Measurements from ENCODE around the gene HORMAD1.

DNA sequence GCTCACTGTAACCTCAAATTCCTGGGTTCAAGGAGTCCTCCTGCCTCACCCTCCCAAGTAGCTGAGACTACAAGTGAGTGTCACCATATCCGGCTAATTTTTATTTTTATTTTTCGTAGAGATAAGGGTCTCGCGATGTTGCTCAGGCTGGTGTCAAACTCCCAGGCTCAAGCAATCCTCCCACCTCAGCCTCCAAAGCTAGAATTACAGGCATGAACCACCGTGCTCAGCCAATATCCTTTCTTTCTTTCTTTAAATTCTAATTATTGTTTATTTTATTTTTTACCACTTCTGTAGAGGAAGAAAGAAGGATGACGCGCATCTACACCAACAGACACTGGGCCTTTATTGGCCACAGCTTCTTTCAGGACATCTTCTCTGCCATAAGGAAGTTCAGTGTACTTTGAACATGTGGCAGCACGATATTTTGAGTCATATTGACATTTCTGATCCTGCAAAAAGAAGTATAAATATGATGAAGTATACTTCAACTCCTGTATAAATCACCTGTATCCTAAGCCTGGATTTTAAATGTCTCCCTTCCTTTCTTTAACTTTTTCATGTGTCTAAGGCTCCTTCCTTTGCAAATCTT, 29.1 kb upstream of the HORMAD1 start:
- TF ChIP-seq, protein P1, sequence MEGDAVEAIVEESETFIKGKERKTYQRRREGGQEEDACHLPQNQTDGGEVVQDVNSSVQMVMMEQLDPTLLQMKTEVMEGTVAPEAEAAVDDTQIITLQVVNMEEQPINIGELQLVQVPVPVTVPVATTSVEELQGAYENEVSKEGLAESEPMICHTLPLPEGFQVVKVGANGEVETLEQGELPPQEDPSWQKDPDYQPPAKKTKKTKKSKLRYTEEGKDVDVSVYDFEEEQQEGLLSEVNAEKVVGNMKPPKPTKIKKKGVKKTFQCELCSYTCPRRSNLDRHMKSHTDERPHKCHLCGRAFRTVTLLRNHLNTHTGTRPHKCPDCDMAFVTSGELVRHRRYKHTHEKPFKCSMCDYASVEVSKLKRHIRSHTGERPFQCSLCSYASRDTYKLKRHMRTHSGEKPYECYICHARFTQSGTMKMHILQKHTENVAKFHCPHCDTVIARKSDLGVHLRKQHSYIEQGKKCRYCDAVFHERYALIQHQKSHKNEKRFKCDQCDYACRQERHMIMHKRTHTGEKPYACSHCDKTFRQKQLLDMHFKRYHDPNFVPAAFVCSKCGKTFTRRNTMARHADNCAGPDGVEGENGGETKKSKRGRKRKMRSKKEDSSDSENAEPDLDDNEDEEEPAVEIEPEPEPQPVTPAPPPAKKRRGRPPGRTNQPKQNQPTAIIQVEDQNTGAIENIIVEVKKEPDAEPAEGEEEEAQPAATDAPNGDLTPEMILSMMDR (IDR thresholded peaks at IDR 0.05), result no peak
- no peak for TF ChIP-seq POLR2A (IDR thresholded peaks at IDR 0.05)

Measured in adrenal gland (tissue), 5 donors.